Measurements from ENCODE around the gene ARHGEF17.

GRCh38 chr11:73403541-73403940 lies 95.5 kb downstream of the ARHGEF17 start:
- TF ChIP-seq, protein P1, sequence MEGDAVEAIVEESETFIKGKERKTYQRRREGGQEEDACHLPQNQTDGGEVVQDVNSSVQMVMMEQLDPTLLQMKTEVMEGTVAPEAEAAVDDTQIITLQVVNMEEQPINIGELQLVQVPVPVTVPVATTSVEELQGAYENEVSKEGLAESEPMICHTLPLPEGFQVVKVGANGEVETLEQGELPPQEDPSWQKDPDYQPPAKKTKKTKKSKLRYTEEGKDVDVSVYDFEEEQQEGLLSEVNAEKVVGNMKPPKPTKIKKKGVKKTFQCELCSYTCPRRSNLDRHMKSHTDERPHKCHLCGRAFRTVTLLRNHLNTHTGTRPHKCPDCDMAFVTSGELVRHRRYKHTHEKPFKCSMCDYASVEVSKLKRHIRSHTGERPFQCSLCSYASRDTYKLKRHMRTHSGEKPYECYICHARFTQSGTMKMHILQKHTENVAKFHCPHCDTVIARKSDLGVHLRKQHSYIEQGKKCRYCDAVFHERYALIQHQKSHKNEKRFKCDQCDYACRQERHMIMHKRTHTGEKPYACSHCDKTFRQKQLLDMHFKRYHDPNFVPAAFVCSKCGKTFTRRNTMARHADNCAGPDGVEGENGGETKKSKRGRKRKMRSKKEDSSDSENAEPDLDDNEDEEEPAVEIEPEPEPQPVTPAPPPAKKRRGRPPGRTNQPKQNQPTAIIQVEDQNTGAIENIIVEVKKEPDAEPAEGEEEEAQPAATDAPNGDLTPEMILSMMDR (IDR thresholded peaks at IDR 0.05) = no peak
- no peak for TF ChIP-seq POLR2AphosphoS5 (IDR thresholded peaks at IDR 0.05)
- no peak for TF ChIP-seq EP300 (IDR thresholded peaks at IDR 0.05; ENCODE audit: low read depth)

All from transverse colon (tissue), 4 donors.